Measurements from ENCODE around the gene TMX4.
"Not testable (repeated sequence)": the region's sequence is repeated elsewhere in the genome, so short reads cannot be mapped to it uniquely, and the experiment has no call there.

TMX4 gene

GRCh38 chr20:7959484-7959883 lies 60.1 kb downstream of the TMX4 start:
- DNase-seq: no peak

GRCh38 chr20:7956561-7956960 lies 63.0 kb downstream of the TMX4 start:
- DNase-seq: not testable (repeated sequence)

GRCh38 chr20:7950387-7950786 lies 69.2 kb downstream of the TMX4 start:
- no peak for DNase-seq

GRCh38 chr20:7943891-7944290 lies 75.7 kb downstream of the TMX4 start:
- DNase-seq: no peak

- no peak for DNase-seq
Measured at GRCh38 chr20:7940341-7940740, 79.2 kb downstream of the TMX4 start, which contains the start of gene HAO1. HAO1 (minus strand) TSS chr20:7940458; CDS start chr20:7940422, 36 bp downstream.

- DNase-seq: no peak
Measured at GRCh38 chr20:7939663-7940062, 79.9 kb downstream of the TMX4 start.

- DNase-seq: no peak
Measured at GRCh38 chr20:7938058-7938457, 81.5 kb downstream of the TMX4 start.

GRCh38 chr20:7937328-7937727 lies 82.2 kb downstream of the TMX4 start:
- DNase-seq: no peak

- no peak for DNase-seq
Measured at GRCh38 chr20:7935027-7935551, 84.5 kb downstream of the TMX4 start.

GRCh38 chr20:7933346-7933745 lies 86.2 kb downstream of the TMX4 start:
- DNase-seq: no peak

GRCh38 chr20:7930343-7930742 lies 89.2 kb downstream of the TMX4 start:
- no peak for DNase-seq
